Endothelial cell (in vitro differentiated cells): ENCODE measurements around the gene SLC35B2. TPM values are rescaled to one million over a fixed set of nuclear protein-coding genes. Genes with fewer than 3 reads are reported as not detected.

Experiments
- DNase-seq: peaks from one replicate; pipeline ENCODE4 v3.0.0; 2021; ENCODE audit warnings: low spot score
- H3K27ac Mint-ChIP-seq: one replicate; pipeline ENCODE4 v1.8.0; 2021; ENCODE audit warnings: mixed read lengths, inconsistent platforms; ENCODE audit not compliant: unreplicated experiment
- H3K27me3 Mint-ChIP-seq: one replicate; pipeline ENCODE4 v1.8.0; 2021; ENCODE audit warnings: mild to moderate bottlenecking, moderate library complexity, mixed read lengths, inconsistent platforms; ENCODE audit not compliant: unreplicated experiment
- H3K36me3 Mint-ChIP-seq: one replicate; pipeline ENCODE4 v1.8.0; 2021; ENCODE audit warnings: mild to moderate bottlenecking, low read depth, mixed read lengths, inconsistent platforms; ENCODE audit not compliant: unreplicated experiment
- H3K4me1 Mint-ChIP-seq: one replicate; pipeline ENCODE4 v1.8.0; 2021; ENCODE audit warnings: mild to moderate bottlenecking, mixed read lengths, inconsistent platforms; ENCODE audit not compliant: unreplicated experiment
- H3K4me3 Mint-ChIP-seq: one replicate; pipeline ENCODE4 v1.8.0; 2021; ENCODE audit warnings: mild to moderate bottlenecking, mixed read lengths, inconsistent platforms; ENCODE audit not compliant: unreplicated experiment
- H3K9me3 Mint-ChIP-seq: one replicate; pipeline ENCODE4 v1.8.0; 2021; ENCODE audit warnings: mixed read lengths, inconsistent platforms; ENCODE audit not compliant: unreplicated experiment
- total RNA-seq: library from RNA; stranded (reverse); fragmentation: NEBNext Ultra II Directional; extraction: Animal tissue kit (Norgen Biotek cat#: 25700); gene quantifications from one replicate; pipeline ENCODE4 v1.2.1, GENCODE V29; 2021; ENCODE audit not compliant: unreplicated experiment
- TF ChIP-seq, protein P1 (sequence below): fragments of 200-600 bp; sonication (generic); IDR thresholded peaks from one replicate; pipeline ENCODE4 v1.5.0; 2021; ENCODE audit warnings: antibody characterized with exemption; ENCODE audit not compliant: unreplicated experiment

The SLC35B2 gene
- total RNA-seq, 1 donor from 2014 or later: 31.8 TPM

DNA sequence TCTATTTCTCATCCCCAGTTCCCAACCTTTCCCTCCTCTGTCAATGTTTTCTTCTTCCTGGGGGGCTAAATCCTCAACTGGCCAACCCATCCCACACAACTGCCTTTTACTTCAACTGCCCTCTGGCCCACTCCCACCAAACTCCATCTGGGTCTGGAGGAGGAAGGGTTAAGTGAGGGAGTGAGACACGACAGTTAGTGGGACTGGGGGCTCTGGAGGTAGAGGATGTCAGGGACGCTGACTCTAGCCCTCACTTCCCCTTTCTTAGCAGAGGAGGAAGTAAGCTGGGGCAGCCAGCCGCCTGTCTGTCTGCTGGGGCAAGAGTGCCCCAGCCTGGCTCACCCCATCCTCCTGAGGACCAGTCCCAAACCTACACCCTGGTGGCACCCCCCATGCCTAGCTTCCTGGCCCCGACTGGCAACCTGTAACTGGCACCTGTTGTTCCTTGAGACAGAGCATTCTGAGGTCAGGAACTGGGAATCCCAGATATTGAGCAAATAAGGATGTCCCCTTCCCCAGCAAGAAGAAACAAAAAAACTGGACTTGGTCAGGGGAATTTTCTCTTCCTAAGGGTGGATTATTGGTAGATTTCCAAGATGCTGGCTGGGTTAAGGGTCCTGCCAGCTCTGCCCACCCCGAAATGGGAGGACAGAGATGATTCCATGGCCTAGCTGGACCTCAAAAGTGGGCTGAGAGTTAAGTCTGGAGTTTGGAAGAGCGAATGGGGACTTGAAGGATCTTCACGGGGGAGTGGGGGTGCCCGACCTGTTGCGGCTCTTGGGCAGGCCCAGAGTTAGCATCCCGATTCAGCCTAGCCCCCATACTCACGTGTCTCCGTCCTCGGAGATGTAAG is 7.1 kb upstream of the SLC35B2 start:
- Mint-ChIP-seq H3K4me1 (peaks cover 34% of the 10 kb centered on the region), H3K36me3 (peaks cover 10% of the 10 kb centered on the region), H3K27me3 (peaks cover 7% of the 10 kb centered on the region), H3K27ac (peak overlapping the region; percentile 50), H3K9me3 (no peaks in the 10 kb centered on the region), H3K4me3 (peak overlapping the region; percentile 96)
- peak; percentile 19 for DNase-seq
- TF ChIP-seq, protein P1, sequence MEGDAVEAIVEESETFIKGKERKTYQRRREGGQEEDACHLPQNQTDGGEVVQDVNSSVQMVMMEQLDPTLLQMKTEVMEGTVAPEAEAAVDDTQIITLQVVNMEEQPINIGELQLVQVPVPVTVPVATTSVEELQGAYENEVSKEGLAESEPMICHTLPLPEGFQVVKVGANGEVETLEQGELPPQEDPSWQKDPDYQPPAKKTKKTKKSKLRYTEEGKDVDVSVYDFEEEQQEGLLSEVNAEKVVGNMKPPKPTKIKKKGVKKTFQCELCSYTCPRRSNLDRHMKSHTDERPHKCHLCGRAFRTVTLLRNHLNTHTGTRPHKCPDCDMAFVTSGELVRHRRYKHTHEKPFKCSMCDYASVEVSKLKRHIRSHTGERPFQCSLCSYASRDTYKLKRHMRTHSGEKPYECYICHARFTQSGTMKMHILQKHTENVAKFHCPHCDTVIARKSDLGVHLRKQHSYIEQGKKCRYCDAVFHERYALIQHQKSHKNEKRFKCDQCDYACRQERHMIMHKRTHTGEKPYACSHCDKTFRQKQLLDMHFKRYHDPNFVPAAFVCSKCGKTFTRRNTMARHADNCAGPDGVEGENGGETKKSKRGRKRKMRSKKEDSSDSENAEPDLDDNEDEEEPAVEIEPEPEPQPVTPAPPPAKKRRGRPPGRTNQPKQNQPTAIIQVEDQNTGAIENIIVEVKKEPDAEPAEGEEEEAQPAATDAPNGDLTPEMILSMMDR: no peak

- Mint-ChIP-seq H3K9me3 (no peaks in the 10 kb centered on the region), H3K4me3 (peak overlapping the region; percentile 96), H3K36me3 (peaks cover 10% of the 10 kb centered on the region), H3K27ac (peak overlapping the region; percentile 82), H3K4me1 (peaks cover 31% of the 10 kb centered on the region), H3K27me3 (peaks cover 5% of the 10 kb centered on the region)
- no peak for DNase-seq
- TF ChIP-seq, protein P1: no peak
Measured at GRCh38 chr6:44263354-44264100, 6.2 kb upstream of the SLC35B2 start.

DNA sequence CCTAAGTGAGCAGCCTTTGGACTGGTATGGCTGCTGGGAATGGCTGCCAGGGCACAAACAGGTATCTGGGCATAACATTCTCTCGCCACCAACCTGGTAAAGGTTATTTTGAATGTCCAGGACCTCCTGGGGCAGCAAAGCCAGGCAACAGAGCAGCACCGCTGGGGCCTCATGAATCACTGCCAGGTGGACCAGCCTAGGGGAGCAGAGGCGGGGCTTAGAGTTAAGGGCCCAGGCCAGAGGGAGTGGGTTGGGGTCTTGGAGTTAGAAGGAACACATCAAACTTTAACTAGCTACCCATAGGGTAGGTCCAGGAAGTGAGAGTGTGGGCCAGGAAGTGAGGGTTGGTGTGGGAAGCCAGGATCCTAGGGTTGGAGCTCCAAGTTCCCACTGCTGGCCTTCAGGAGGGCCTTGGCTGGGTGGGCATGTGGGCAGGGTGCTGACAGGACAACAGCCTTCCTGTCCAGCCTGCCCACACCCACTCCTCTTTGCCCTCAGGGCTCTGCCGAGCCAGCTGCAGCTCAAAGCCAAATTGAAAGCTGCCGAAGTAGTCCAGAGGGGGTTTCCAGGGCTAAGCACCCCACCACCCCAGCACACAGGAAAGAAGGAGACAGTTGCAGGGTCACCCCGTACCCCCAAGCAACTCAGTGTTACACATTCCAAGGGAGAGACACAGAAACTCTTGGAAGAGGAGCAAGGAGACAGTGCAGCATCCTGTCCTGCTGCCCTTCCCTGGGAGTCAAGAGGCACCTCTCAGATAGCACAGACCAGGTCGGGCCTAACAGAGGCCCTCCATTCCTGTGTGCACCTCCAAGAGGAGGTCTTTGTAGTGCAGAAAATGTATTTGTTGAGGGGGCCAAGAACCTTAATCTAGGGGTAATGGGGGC is 5.4 kb upstream of the SLC35B2 start:
- H3K27me3 Mint-ChIP-seq: peaks cover 7% of the 10 kb centered on the region
- TF ChIP-seq, protein P1: no peak
- H3K4me1 Mint-ChIP-seq: peaks cover 37% of the 10 kb centered on the region
- peaks cover 14% of the 10 kb centered on the region for H3K36me3 Mint-ChIP-seq
- no peak for DNase-seq
- H3K27ac Mint-ChIP-seq: peak overlapping the region; percentile 13
- H3K9me3 Mint-ChIP-seq: no peaks in the 10 kb centered on the region
- peak overlapping the region; percentile 96 for H3K4me3 Mint-ChIP-seq

GRCh38 chr6:44261581-44261980 is 4.3 kb upstream of the SLC35B2 start:
- no peak for DNase-seq
- no peaks in the 10 kb centered on the region for H3K9me3 Mint-ChIP-seq
- H3K27ac Mint-ChIP-seq: no peak overlapping the region
- peaks cover 17% of the 10 kb centered on the region for H3K36me3 Mint-ChIP-seq
- H3K4me3 Mint-ChIP-seq: no peak overlapping the region
- peaks cover 40% of the 10 kb centered on the region for H3K4me1 Mint-ChIP-seq
- TF ChIP-seq, protein P1: no peak
- peaks cover 9% of the 10 kb centered on the region for H3K27me3 Mint-ChIP-seq
